ENCODE data around the gene PIK3CG. TPM values are rescaled to one million over a fixed set of nuclear protein-coding genes. Genes with fewer than 3 reads are reported as not detected.

PIK3CG gene
- polyA plus RNA-seq, 2 of the 4 experiments (the other 2 are of a cell fraction): not detected

GRCh38 chr7:106952001-106952657, 87.0 kb downstream of the PIK3CG start:
- no peak overlapping the region for H3K4me2 ChIP-seq
- no peaks in the 10 kb centered on the region for H3K9me3 ChIP-seq
- ChIA-PET CTCF (interaction anchor here (0.6 to 9.4 kb wide), 2 partner anchors 30 to 197 kb away, joined by 3 to 163 read pairs; no protein-coding TSS in a partner anchor), POLR2A (no interaction called here)
- no peak for DNase-seq (ENCODE audit: low read depth in 1 of 2, low spot score in 1 of 2)
- 54% methylated on average over 7 of the region's 7 CpGs for WGBS (ENCODE audit: missing lambda C conversion rate)
- H3K4me3 ChIP-seq: no peak overlapping the region
- TF ChIP-seq TP53 (CRISPR knock-in tag; IDR thresholded peaks at IDR 0.05) (no peak), CEBPB (IDR thresholded peaks at IDR 0.05) (no peak), ZC3H11A (IDR thresholded peaks at IDR 0.05) (no peak), PHF8 (IDR thresholded peaks at IDR 0.05; ENCODE audit: borderline replicate concordance, low read depth) (no peak), HEYL (CRISPR knock-in tag; IDR thresholded peaks at IDR 0.05) (no peak), CBX8 (IDR thresholded peaks at IDR 0.05) (no peak), RARB (CRISPR knock-in tag; IDR thresholded peaks at IDR 0.05) (no peak), HES2 (IDR thresholded peaks at IDR 0.05) (no peak), CBX2 (IDR thresholded peaks at IDR 0.05; ENCODE audit: borderline replicate concordance, low read depth) (no peak), EHF (CRISPR knock-in tag; IDR thresholded peaks at IDR 0.05) (no peak), EHMT2 (IDR thresholded peaks at IDR 0.05; ENCODE audit: low read depth) (no peak), NPAS2 (CRISPR knock-in tag; IDR thresholded peaks at IDR 0.05; ENCODE audit: borderline replicate concordance) (no peak), MYC (IDR thresholded peaks at IDR 0.05; ENCODE audit: borderline replicate concordance, low read length) (no peak), EP300 (IDR thresholded peaks at IDR 0.05) (no peak)
- no peak for FAIRE-seq
- no peaks in the 10 kb centered on the region for H3K4me1 ChIP-seq
- ATAC-seq: no peak
- no peak overlapping the region for H3K27ac ChIP-seq

GRCh38 chr7:106952658-106953231, 87.7 kb downstream of the PIK3CG start:
- FAIRE-seq (no peak), ATAC-seq (no peak; a peak in 2 of 6 replicates), DNase-seq (ENCODE audit: low read depth in 1 of 2, low spot score in 1 of 2) (no peak)
- WGBS (ENCODE audit: missing lambda C conversion rate): 15% methylated on average over 5 of the region's 5 CpGs
- ChIA-PET CTCF (interaction anchor here (9.4 kb wide), 1 partner anchor 197 kb away, joined by 163 read pairs; no protein-coding TSS in a partner anchor), POLR2A (no interaction called here)
- no peak overlapping the region for H3K4me2 ChIP-seq
- no peak overlapping the region for H3K27ac ChIP-seq
- H3K9me3 ChIP-seq: no peaks in the 10 kb centered on the region
- H3K4me3 ChIP-seq: no peak overlapping the region
- no peak for TF ChIP-seq MYC (IDR thresholded peaks at IDR 0.05; ENCODE audit: borderline replicate concordance, low read length)
- no peak for TF ChIP-seq FOXS1 (CRISPR knock-in tag; IDR thresholded peaks at IDR 0.05)
- no peak for TF ChIP-seq EHF (CRISPR knock-in tag; IDR thresholded peaks at IDR 0.05)
- no peak for TF ChIP-seq EP300 (IDR thresholded peaks at IDR 0.05)
- TF ChIP-seq E2F6 (IDR thresholded peaks at IDR 0.05; ENCODE audit: borderline replicate concordance, low read depth): no peak
- TF ChIP-seq HDAC2 (IDR thresholded peaks at IDR 0.05): no peak
- TF ChIP-seq KDM1A (IDR thresholded peaks at IDR 0.05; ENCODE audit: low read depth): no peak
- no peaks in the 10 kb centered on the region for H3K4me1 ChIP-seq

- ChIA-PET CTCF (interaction anchor here (1.9 kb wide), 1 partner anchor 194 kb away, joined by 5 read pairs; no protein-coding TSS in a partner anchor), POLR2A (no interaction called here)
- no peak overlapping the region for H3K4me2 ChIP-seq
- H3K4me3 ChIP-seq: no peak overlapping the region
- ATAC-seq (no peak), DNase-seq (ENCODE audit: low read depth in 1 of 2, low spot score in 1 of 2) (no peak), FAIRE-seq (no peak)
- H3K9me3 ChIP-seq: no peaks in the 10 kb centered on the region
- 19% methylated on average over 2 of the region's 2 CpGs for WGBS (ENCODE audit: missing lambda C conversion rate)
- no peak overlapping the region for H3K27ac ChIP-seq
- no peaks in the 10 kb centered on the region for H3K4me1 ChIP-seq
- TF ChIP-seq TFCP2L1 (CRISPR knock-in tag; IDR thresholded peaks at IDR 0.05) (no peak), ZC3H11A (IDR thresholded peaks at IDR 0.05) (no peak), RCOR1 (IDR thresholded peaks at IDR 0.05; ENCODE audit: low read depth, low read length) (no peak), ELK1 (IDR thresholded peaks at IDR 0.05; ENCODE audit: low read depth, low read length) (no peak), HEYL (CRISPR knock-in tag; IDR thresholded peaks at IDR 0.05) (no peak), HOXA7 (CRISPR knock-in tag; IDR thresholded peaks at IDR 0.05) (no peak), ZSCAN20 (CRISPR knock-in tag; IDR thresholded peaks at IDR 0.05) (no peak), HMGXB4 (CRISPR knock-in tag; IDR thresholded peaks at IDR 0.05; ENCODE audit: borderline replicate concordance) (no peak), KDM5A (IDR thresholded peaks at IDR 0.05) (no peak), HOXB5 (CRISPR knock-in tag; IDR thresholded peaks at IDR 0.05) (no peak), MAFK (IDR thresholded peaks at IDR 0.05; ENCODE audit: partially characterized antibody) (no peak), EP300 (IDR thresholded peaks at IDR 0.05) (no peak), CTCF (IDR thresholded peaks at IDR 0.05) (no peak), PHF8 (IDR thresholded peaks at IDR 0.05; ENCODE audit: borderline replicate concordance, low read depth) (no peak), CBX2 (IDR thresholded peaks at IDR 0.05; ENCODE audit: borderline replicate concordance, low read depth) (no peak)
These were observed 89.8 kb downstream of the PIK3CG start for GRCh38 chr7:106954840-106955239.

Data from A549 (cell line).